Measurements from ENCODE around the gene ZMIZ1. TPM values are rescaled to one million over a fixed set of nuclear protein-coding genes. Genes with fewer than 3 reads are reported as not detected.

The ZMIZ1 gene
- total and polyA plus RNA-seq, 8 donors: 63.1 to 87.2 (median 76.8) TPM

DNA sequence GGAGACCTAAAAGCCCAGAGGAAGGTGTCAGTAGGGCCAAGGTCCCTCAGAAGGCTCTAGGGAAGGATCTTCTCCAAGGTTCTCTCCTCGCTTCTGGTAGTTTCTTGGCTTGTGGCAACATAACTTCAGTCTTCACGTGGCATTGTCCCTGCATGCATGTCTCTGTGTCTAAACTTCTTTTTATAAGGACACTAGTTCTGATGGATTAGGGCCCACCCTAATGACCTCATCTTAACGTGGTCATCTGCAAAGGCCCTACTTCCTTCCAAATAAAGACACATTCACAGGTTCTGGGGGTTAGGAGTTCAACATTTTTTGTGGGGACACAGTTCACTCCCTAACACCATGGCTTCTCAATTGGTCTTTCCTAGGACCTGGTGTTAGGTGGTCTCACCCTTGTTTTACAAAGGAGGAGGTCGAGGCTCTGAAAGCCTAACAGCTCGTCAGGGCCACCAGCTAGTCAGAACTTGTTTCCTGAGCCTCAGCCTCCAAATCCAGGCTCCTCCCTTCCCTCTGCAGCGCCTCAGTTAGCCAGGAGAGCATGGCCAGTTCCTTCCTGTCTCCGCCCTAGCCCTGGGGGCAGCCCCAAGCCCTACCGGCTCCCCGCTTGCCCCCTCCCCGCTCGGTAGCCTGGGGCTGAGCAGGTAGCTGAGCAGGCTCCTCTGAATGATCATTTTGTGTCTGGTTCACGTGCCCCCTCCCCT is 168.8 kb downstream of the ZMIZ1 start:
- H3K4me1 ChIP-seq: peaks cover 31 to 84% of the 10 kb centered on the region in 2 donors
- intact Hi-C loops (cut with DNase I): no loop called here

DNA sequence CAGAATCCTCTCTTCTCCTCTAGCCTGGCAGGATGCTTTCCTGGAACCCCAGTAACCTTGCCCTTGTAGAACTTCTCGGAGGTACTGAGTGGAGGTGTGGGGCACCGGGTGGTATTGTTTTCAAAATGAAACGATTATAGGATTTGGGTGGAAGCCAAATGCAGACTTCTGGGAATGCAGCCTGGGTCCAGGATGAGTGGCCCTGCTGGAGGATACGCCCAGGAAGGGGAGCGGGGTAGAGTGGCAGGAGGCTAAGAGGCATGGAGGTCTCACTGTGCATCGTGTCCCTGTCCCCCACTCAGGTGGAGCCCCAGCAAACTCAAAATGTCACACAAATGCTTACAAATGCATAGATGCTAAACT is 169.4 kb downstream of the ZMIZ1 start:
- TF ChIP-seq, protein P1, sequence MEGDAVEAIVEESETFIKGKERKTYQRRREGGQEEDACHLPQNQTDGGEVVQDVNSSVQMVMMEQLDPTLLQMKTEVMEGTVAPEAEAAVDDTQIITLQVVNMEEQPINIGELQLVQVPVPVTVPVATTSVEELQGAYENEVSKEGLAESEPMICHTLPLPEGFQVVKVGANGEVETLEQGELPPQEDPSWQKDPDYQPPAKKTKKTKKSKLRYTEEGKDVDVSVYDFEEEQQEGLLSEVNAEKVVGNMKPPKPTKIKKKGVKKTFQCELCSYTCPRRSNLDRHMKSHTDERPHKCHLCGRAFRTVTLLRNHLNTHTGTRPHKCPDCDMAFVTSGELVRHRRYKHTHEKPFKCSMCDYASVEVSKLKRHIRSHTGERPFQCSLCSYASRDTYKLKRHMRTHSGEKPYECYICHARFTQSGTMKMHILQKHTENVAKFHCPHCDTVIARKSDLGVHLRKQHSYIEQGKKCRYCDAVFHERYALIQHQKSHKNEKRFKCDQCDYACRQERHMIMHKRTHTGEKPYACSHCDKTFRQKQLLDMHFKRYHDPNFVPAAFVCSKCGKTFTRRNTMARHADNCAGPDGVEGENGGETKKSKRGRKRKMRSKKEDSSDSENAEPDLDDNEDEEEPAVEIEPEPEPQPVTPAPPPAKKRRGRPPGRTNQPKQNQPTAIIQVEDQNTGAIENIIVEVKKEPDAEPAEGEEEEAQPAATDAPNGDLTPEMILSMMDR (IDR thresholded peaks at IDR 0.05): no peak
- Histone ChIP-seq H3K4me1 (peaks cover 31 to 84% of the 10 kb centered on the region in 2 donors), H3K27ac (peak overlapping the region; percentile 61 to 88), H3K9me3 (no peaks in the 10 kb centered on the region), H3K36me3 (peaks cover 0 to 9% of the 10 kb centered on the region in 2 donors), H3K4me3 (no peak overlapping the region), H3K27me3 (no peaks in the 10 kb centered on the region)
- no peak for ATAC-seq
- DNase-seq: no peak
- intact Hi-C loops (cut with DNase I): no loop called here

More for the DNA sequence above, 168.8 kb downstream of the ZMIZ1 start:
- Histone ChIP-seq H3K27me3 (no peaks in the 10 kb centered on the region), H3K9me3 (no peaks in the 10 kb centered on the region), H3K27ac (peak overlapping the region; percentile 61 to 88), H3K36me3 (peaks cover 0 to 15% of the 10 kb centered on the region in 2 donors), H3K4me3 (no peak overlapping the region)
- ATAC-seq (no peak), DNase-seq (peak in 1 of 4 donors; percentile 73)
- TF ChIP-seq, protein P1 (IDR thresholded peaks at IDR 0.05): no peak

DNA sequence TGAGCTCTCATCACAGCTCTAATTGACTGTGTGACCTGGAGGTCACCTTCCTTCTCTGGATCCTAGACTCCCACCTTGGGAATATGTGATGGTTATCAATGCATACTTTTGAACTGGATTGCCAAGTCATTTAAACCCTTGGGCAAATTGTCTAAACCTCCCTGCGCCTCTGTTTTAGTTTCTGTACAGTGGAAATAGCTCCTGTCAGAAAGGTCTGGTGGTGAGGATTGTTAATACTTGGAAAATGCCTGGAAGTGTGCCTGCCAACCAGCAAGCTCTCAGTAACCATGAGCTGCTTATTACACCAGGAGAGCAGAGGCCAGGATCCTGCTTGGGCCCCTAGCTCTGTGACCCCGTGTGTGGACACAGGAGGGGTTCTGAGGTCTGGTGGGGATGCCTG is 169.8 kb downstream of the ZMIZ1 start:
- Histone ChIP-seq H3K27me3 (no peaks in the 10 kb centered on the region), H3K4me3 (no peak overlapping the region), H3K4me1 (peaks cover 31 to 85% of the 10 kb centered on the region in 2 donors), H3K9me3 (no peaks in the 10 kb centered on the region), H3K36me3 (peaks cover 0 to 7% of the 10 kb centered on the region in 2 donors), H3K27ac (peak overlapping the region; percentile 61 to 88)
- DNase-seq: no peak
- intact Hi-C loops (cut with DNase I): no loop called here
- no peak for ATAC-seq
- TF ChIP-seq, protein P1 (IDR thresholded peaks at IDR 0.05): no peak

DNA sequence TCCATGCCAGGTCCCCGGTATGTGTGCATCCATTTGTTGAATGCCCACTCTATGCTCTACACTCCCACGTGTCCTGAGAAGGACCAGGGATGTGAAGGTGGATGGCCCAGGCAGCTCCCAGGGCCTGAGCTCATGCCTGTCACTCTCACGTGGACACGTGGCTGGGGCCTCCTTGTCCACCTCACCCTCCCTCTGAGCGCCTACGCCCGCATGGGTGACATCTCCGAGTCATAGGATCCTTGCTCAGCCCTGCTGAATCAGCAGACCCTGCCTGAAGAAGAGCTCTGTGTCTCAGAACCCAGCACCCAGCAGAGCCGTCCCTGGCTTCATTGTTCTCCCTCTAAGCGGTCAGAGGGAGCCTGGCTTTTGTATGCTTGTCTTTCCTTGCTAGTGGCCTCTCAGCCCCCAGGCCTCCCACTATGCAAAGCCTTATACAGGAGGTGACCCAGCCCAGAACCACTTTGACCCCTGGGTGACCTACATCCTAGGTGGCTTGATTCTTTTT is 170.6 kb downstream of the ZMIZ1 start:
- Histone ChIP-seq H3K9me3 (no peaks in the 10 kb centered on the region), H3K27me3 (no peaks in the 10 kb centered on the region), H3K36me3 (peaks cover 0 to 7% of the 10 kb centered on the region in 2 donors), H3K4me3 (no peak overlapping the region), H3K4me1 (peaks cover 32 to 88% of the 10 kb centered on the region in 2 donors), H3K27ac (peak overlapping the region; percentile 26 to 88)
- TF ChIP-seq, protein P1 (IDR thresholded peaks at IDR 0.05): no peak
- intact Hi-C loops (cut with DNase I): no loop called here
- DNase-seq (peak in 2 of 4 donors; percentile 89 to 90), ATAC-seq (peak; percentile 32)

DNA sequence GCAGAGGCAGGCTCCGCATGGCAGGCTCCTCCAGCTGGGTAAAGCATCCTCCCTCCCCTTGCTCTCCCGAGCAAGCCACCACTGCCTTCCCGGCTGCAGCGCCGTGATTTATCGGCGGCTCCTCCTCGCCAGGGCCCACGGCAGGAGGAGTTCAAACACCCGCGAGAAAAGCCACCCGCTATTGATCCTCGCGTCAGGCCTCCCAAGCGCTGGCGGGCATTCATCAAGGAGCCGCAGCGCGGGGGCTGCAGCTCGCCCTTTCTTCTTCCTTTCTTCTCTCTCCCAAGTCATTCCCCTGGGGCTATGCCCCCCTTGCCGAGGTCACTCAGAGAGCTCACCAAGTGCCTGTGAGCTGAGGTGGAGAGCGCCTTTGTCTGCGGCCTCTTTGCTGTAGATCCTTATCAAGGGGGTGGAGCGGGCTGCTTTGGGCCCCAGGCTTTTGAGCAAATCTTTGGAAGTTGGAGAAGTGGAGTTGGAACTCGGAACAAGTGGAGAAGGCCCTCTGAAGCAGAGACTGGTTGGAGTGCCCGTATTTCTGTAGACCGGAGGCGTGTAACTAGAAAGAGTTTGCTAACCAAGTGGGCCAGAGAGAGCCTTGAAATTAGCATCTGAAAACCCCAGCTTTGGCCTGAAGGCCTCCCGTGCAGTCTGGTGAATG is 171.3 kb downstream of the ZMIZ1 start:
- H3K36me3 ChIP-seq: peaks cover 0 to 2% of the 10 kb centered on the region in 2 donors
- TF ChIP-seq, protein P1 (IDR thresholded peaks at IDR 0.05): no peak
- peak overlapping the region; percentile 26 to 88 for H3K27ac ChIP-seq
- DNase-seq (peak in 2 of 4 donors; percentile 68 to 85), ATAC-seq (peak; percentile 39)
- no peaks in the 10 kb centered on the region for H3K27me3 ChIP-seq
- intact Hi-C loops (cut with DNase I): no loop called here
- H3K9me3 ChIP-seq: no peaks in the 10 kb centered on the region
- peaks cover 37 to 88% of the 10 kb centered on the region in 2 donors for H3K4me1 ChIP-seq
- no peak overlapping the region for H3K4me3 ChIP-seq

All from left lung (tissue), 10 donors.